Fibroblast of lung (primary cell): ENCODE results near the gene TBX6.

ENCODE experiments used
- CTCF ChIP-seq, 2 donors: IDR thresholded peaks in 1 of 2; conservative IDR thresholded peaks in 1 of 2; 1 replicate in 1 of 2; 2 replicates in 1 of 2; pipeline ENCODE4 v1.5.1; 2011 to 2012; ENCODE audit warnings: low read length in 2 of 2, control low read depth in 1 of 2, inconsistent platforms in 1 of 2, low read depth in 1 of 2, mild to moderate bottlenecking in 1 of 2
- EZH2 ChIP-seq: IDR thresholded peaks from 2 replicates; pipeline ENCODE4 v1.5.1; 2012; ENCODE audit warnings: low read length, control low read depth, mild to moderate bottlenecking; ENCODE audit errors: missing control alignments

- no peak for TF ChIP-seq CTCF (conservative IDR thresholded peaks at IDR 0.05 in 1 of 2, IDR thresholded peaks at IDR 0.05 in 1 of 2; ENCODE audit: low read depth in 1 of 2, low read length in 2 of 2)
- TF ChIP-seq EZH2 = no peak
Measured at GRCh38 chr16:30087181-30087898, 4.4 kb downstream of the TBX6 start.
